IMR-90 (cell line): Measurements from ENCODE around the gene CETP. TPM values are rescaled to one million over a fixed set of nuclear protein-coding genes. Genes with fewer than 3 reads are reported as not detected.

Experiments
- ATAC-seq: fragments of 200-7000 bp; cut with Tn5 transposase; 2 replicates; pipeline ENCODE4 v1.9.1; 2020; ENCODE audit warnings: low read depth, mild to moderate bottlenecking, moderate library complexity
- BruUV-seq: library from RNA; stranded (reverse); fragments of 400-500 nt; replicated peaks from 2 replicates; lab custom pipeline; 2021; lab: Mats Ljungman, UMichigan
- CTCF ChIA-PET: fragments of 300-600 bp; formaldehyde crosslinking; extraction: SDS; loops from one replicate; lab custom pipeline; 2021; ENCODE audit warnings: antibody characterized with exemption; lab: Yijun Ruan, JAX
- POLR2A ChIA-PET: fragments of 300-600 bp; sonication (Branson Sonifier 250); formaldehyde crosslinking; loops from one replicate; lab custom pipeline; 2022; ENCODE audit warnings: antibody characterized with exemption; ENCODE audit not compliant: unreplicated experiment; lab: Charles Lee
- DNase-seq: peaks from one replicate; pipeline ENCODE4 v3.0.0; 2013
- H2AFZ ChIP-seq: replicated peaks from 2 replicates; pipeline ENCODE3; 2013; ENCODE audit warnings: low read length, mild to moderate bottlenecking; ENCODE audit not compliant: poor library complexity
- H2AK5ac ChIP-seq: 2 replicates; pipeline ENCODE4 v1.6.1; 2013; ENCODE audit warnings: low read depth, low read length, inconsistent platforms
- H2AK9ac ChIP-seq: replicated peaks from 2 replicates; pipeline ENCODE3; 2013; ENCODE audit warnings: mild to moderate bottlenecking, low read depth, low read length, moderate library complexity; ENCODE audit not compliant: poor library complexity
- H2BK120ac ChIP-seq: 2 replicates; pipeline ENCODE4 v1.6.1; 2013; ENCODE audit warnings: low read depth, low read length, inconsistent platforms
- H2BK15ac ChIP-seq: 3 replicates; pipeline ENCODE4 v1.6.1; 2013; ENCODE audit warnings: low read depth, low read length, inconsistent platforms
- H2BK20ac ChIP-seq: 2 replicates; pipeline ENCODE4 v1.6.1; 2013; ENCODE audit warnings: low read depth, mild to moderate bottlenecking, inconsistent platforms, low read length, moderate library complexity
- H2BK5ac ChIP-seq: 2 replicates; pipeline ENCODE4 v1.6.1; 2013; ENCODE audit warnings: mild to moderate bottlenecking, low read depth, low read length, inconsistent platforms; ENCODE audit not compliant: poor library complexity, severe bottlenecking
- H3K14ac ChIP-seq: replicated peaks from 2 replicates; pipeline ENCODE4 v1.6.1; 2013; ENCODE audit warnings: low read depth, low read length, inconsistent platforms
- H3K18ac ChIP-seq: 2 replicates; pipeline ENCODE4 v1.6.1; 2013; ENCODE audit warnings: low read depth, low read length, control low read depth
- H3K23ac ChIP-seq: 2 replicates; pipeline ENCODE4 v1.6.1; 2013; ENCODE audit warnings: low read depth, low read length, inconsistent platforms
- H3K27ac ChIP-seq: 2 replicates; pipeline ENCODE4 v1.5.1; 2013; ENCODE audit warnings: mild to moderate bottlenecking, control low read depth, low read length; ENCODE audit not compliant: insufficient read depth
- H3K27me3 ChIP-seq: 2 replicates; pipeline ENCODE4 v1.6.1; 2013; ENCODE audit warnings: low read length; ENCODE audit not compliant: control insufficient read depth, insufficient read depth
- H3K36me3 ChIP-seq: 2 replicates; pipeline ENCODE4 v1.6.1; 2013; ENCODE audit warnings: low read length, mixed read lengths; ENCODE audit not compliant: control insufficient read depth, insufficient read depth
- H3K4ac ChIP-seq: 2 replicates; pipeline ENCODE4 v1.6.1; 2013; ENCODE audit warnings: low read depth, low read length, inconsistent platforms
- H3K4me1 ChIP-seq: 2 replicates; pipeline ENCODE4 v1.6.1; 2013; ENCODE audit warnings: low read length, mixed read lengths; ENCODE audit not compliant: control insufficient read depth, insufficient read depth
- H3K4me2 ChIP-seq: 2 replicates; pipeline ENCODE4 v1.6.1; 2013; ENCODE audit warnings: low read depth, mild to moderate bottlenecking, control low read depth, low read length, moderate library complexity
- H3K4me3 ChIP-seq: 2 replicates; pipeline ENCODE4 v1.5.1; 2013; ENCODE audit warnings: low read depth, mild to moderate bottlenecking, control low read depth, low read length, moderate library complexity; ENCODE audit not compliant: insufficient read depth
- H3K56ac ChIP-seq: 2 replicates; pipeline ENCODE4 v1.6.1; 2013; ENCODE audit warnings: low read length, inconsistent platforms; ENCODE audit not compliant: insufficient read depth; ENCODE audit errors: extremely low read depth
- H3K79me1 ChIP-seq, 2 experiments: 2 replicates each; pipeline ENCODE4 v1.6.1; 2013; ENCODE audit warnings: low read length in 2 of 2, inconsistent platforms in 1 of 2, low read depth in 1 of 2
- H3K9ac ChIP-seq: 2 replicates; pipeline ENCODE4 v1.6.1; 2013; ENCODE audit warnings: low read depth, low read length, control low read depth
- H3K9me1 ChIP-seq: 2 replicates; pipeline ENCODE4 v1.6.1; 2013; ENCODE audit warnings: low read length, inconsistent platforms; ENCODE audit not compliant: insufficient read depth
- H3K9me3 ChIP-seq: 2 replicates; pipeline ENCODE4 v1.6.1; 2013; ENCODE audit warnings: low read length; ENCODE audit not compliant: control insufficient read depth, insufficient read depth
- H4K20me1 ChIP-seq: 2 replicates; pipeline ENCODE4 v1.6.1; 2013; ENCODE audit warnings: low read length, inconsistent platforms; ENCODE audit not compliant: insufficient read depth
- H4K5ac ChIP-seq: 2 replicates; pipeline ENCODE4 v1.6.1; 2013; ENCODE audit warnings: mild to moderate bottlenecking, low read depth, low read length, control low read depth
- H4K8ac ChIP-seq, 2 experiments: 2 replicates each; pipeline ENCODE4 v1.6.1; 2013; ENCODE audit warnings: low read depth in 2 of 2, low read length in 2 of 2, control low read depth in 1 of 2, inconsistent platforms in 1 of 2
- H4K91ac ChIP-seq: 2 replicates; pipeline ENCODE4 v1.6.1; 2013; ENCODE audit warnings: low read depth, low read length, inconsistent platforms; ENCODE audit not compliant: insufficient read depth
- BHLHE40 ChIP-seq: fragments of 150-350 bp; IDR thresholded peaks from 2 replicates; pipeline ENCODE4 v1.6.1; 2016; ENCODE audit warnings: mild to moderate bottlenecking, low read depth, low read length
- CEBPB ChIP-seq: IDR thresholded peaks from 2 replicates; pipeline ENCODE4 v1.6.1; 2012; ENCODE audit warnings: low read depth, low read length, improper control_type of control experiment
- CHD1 ChIP-seq: IDR thresholded peaks from 2 replicates; pipeline ENCODE4 v1.6.1; 2012; ENCODE audit warnings: low read depth, low read length, improper control_type of control experiment
- CTCF ChIP-seq: conservative IDR thresholded peaks from 2 replicates; pipeline ENCODE4 v1.5.1; 2012; ENCODE audit warnings: mild to moderate bottlenecking, low read depth, low read length, improper control_type of control experiment
- FOS ChIP-seq: fragments of 150-350 bp; IDR thresholded peaks from 2 replicates; pipeline ENCODE4 v1.6.1; 2016; ENCODE audit warnings: low read depth, low read length
- MAFK ChIP-seq: IDR thresholded peaks from 2 replicates; pipeline ENCODE4 v1.6.1; 2012; ENCODE audit warnings: low read depth, low read length, improper control_type of control experiment
- MXI1 ChIP-seq: IDR thresholded peaks from 2 replicates; pipeline ENCODE4 v1.6.1; 2012; ENCODE audit warnings: low read depth, mild to moderate bottlenecking, low read length, moderate library complexity, borderline replicate concordance
- NFE2L2 ChIP-seq: fragments of 150-350 bp; IDR thresholded peaks from 2 replicates; pipeline ENCODE4 v1.6.1; 2016; ENCODE audit warnings: low read depth, mild to moderate bottlenecking, low read length
- POLR2A ChIP-seq: IDR thresholded peaks from 2 replicates; pipeline ENCODE4 v1.6.1; 2012; ENCODE audit warnings: mild to moderate bottlenecking, low read depth, low read length
- RAD21 ChIP-seq: IDR thresholded peaks from 2 replicates; pipeline ENCODE4 v1.6.1; 2012; ENCODE audit warnings: low read length, improper control_type of control experiment
- RCOR1 ChIP-seq: IDR thresholded peaks from 2 replicates; pipeline ENCODE4 v1.6.1; 2012; ENCODE audit warnings: mild to moderate bottlenecking, low read length, improper control_type of control experiment; ENCODE audit not compliant: insufficient replicate concordance
- RFX5 ChIP-seq: IDR thresholded peaks from 2 replicates; pipeline ENCODE4 v1.8.0; 2012; ENCODE audit warnings: low read depth, mild to moderate bottlenecking, low read length, moderate library complexity
- WGBS, 2 experiments: methylation state at CpG; one replicate each; pipeline versions ENCODE4 v1.1.5 to v1.1.7; 2013; ENCODE audit warnings: missing lambda C conversion rate in 2 of 2; ENCODE audit not compliant: insufficient read length in 1 of 2; ENCODE audit errors: extremely low coverage in 2 of 2; 5-methylcytosine and 5-hydroxymethylcytosine counted together
- dilution Hi-C: fragments of 300-500 bp; cut with HindIII; formaldehyde crosslinking; loops from one replicate; pipeline ENCODE4 v1.14.3; 2018; ENCODE audit warnings: low sequenced_read_pairs; ENCODE audit not compliant: unreplicated experiment
- in situ Hi-C: fragments of 300-500 bp; cut with MboI; formaldehyde crosslinking; loops from 3 replicates; pipeline ENCODE4 v1.14.3; 2019; ENCODE audit warnings: low sequenced_read_pairs, inconsistent platforms, mixed read lengths
- intact Hi-C: fragments of 100-400 bp; cut with micrococcal nuclease; formaldehyde crosslinking; loops from 2 replicates; pipeline ENCODE4 v1.10.0; 2022
- polyA plus RNA-seq, 3 experiments: library from polyadenylated mRNA; depleted of rRNA; stranded (reverse); fragments of >200 nt; gene quantifications; 2 replicates each; pipeline ENCODE4 v1.2.3, GENCODE V29; 2012; ENCODE audit warnings: low replicate concordance in 1 of 3
- total RNA-seq: library from RNA; depleted of rRNA; stranded (reverse); fragments of >200 nt; gene quantifications from 2 replicates; pipeline ENCODE4 v1.2.3, GENCODE V29; 2012
- TF ChIP-seq, protein P1 (sequence below): fragments of 150-350 bp; IDR thresholded peaks from 2 replicates; pipeline ENCODE4 v1.6.1; 2017; ENCODE audit warnings: mild to moderate bottlenecking, antibody characterized with exemption, low read length, low read depth

Gene CETP
- total and polyA plus RNA-seq, 2 of the 4 experiments (the other 2 are of a cell fraction), result not detected

- Histone ChIP-seq H3K23ac (no peak overlapping the region), H3K4me2 (no peak overlapping the region), H3K4me1 (peaks cover 20% of the 10 kb centered on the region), H2AK5ac (0 out of 2 replicates have a peak overlapping the region, but pooled peaks have one; percentile 62), H3K14ac (no peak overlapping the region), H3K27me3 (no peaks in the 10 kb centered on the region), H3K56ac (no peak overlapping the region), H3K9ac (no peak overlapping the region), H3K4me3 (no peak overlapping the region), H2BK5ac (no peak overlapping the region), H2BK15ac (no peak overlapping the region), H4K5ac (no peak overlapping the region), H3K36me3 (no peaks in the 10 kb centered on the region), H4K91ac (no peak overlapping the region; the same call in 1 of the 2 replicates), H3K9me3 (no peaks in the 10 kb centered on the region), H3K9me1 (peaks cover 17% of the 10 kb centered on the region), H4K8ac (no peak overlapping the region), H2BK20ac (no peak overlapping the region), H2BK120ac (no peak overlapping the region), H4K20me1 (no peaks in the 10 kb centered on the region), H3K4ac (no peak overlapping the region), H2AK9ac (no peak overlapping the region), H3K27ac (no peak overlapping the region), H3K79me1 (peaks cover 34 to 80% of the 10 kb centered on the region in 2 experiments), H3K18ac (no peak overlapping the region), H2AFZ (no peak overlapping the region)
- POLR2A ChIA-PET, result no interaction called here
- DNase-seq, result no peak
- in situ Hi-C loops, result no loop called here
- no peak for ATAC-seq
- WGBS, 2 experiments, result 50% methylated on average over 2 of the region's 5 CpGs; no CpG with 5 or more reads in 1 of the 2 experiments
- no TSS peak for BruUV-seq
- intact Hi-C loops, result no loop called here
- dilution Hi-C loops, result no loop called here
- TF ChIP-seq BHLHE40, result no peak
- TF ChIP-seq RAD21, result no peak
- TF ChIP-seq CTCF, result no peak
- no peak for TF ChIP-seq CHD1
- TF ChIP-seq, protein P1, sequence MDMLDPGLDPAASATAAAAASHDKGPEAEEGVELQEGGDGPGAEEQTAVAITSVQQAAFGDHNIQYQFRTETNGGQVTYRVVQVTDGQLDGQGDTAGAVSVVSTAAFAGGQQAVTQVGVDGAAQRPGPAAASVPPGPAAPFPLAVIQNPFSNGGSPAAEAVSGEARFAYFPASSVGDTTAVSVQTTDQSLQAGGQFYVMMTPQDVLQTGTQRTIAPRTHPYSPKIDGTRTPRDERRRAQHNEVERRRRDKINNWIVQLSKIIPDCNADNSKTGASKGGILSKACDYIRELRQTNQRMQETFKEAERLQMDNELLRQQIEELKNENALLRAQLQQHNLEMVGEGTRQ, result no peak
- no peak for TF ChIP-seq NFE2L2
- no peak for TF ChIP-seq MAFK
- TF ChIP-seq POLR2A, result no peak
- TF ChIP-seq RFX5, result no peak
- TF ChIP-seq FOS, result no peak
- TF ChIP-seq RCOR1, result no peak
- TF ChIP-seq CEBPB, result no peak
- no peak for TF ChIP-seq MXI1
- CTCF ChIA-PET, result no interaction called here
These were observed 35.5 kb downstream of the CETP start for GRCh38 chr16:56997264-56997663.
